Mesodermal cell (in vitro differentiated cells): ENCODE data around the gene RBMS3.
"Not testable (repeated sequence)": the region's sequence is repeated elsewhere in the genome, so short reads cannot be mapped to it uniquely, and the experiment has no call there.

ENCODE experiments used
- H3K27ac ChIP-seq: 2 replicates; pipeline ENCODE4 v1.7.0; 2013; ENCODE audit warnings: mild to moderate bottlenecking, low read depth, low read length, moderate library complexity; ENCODE audit not compliant: severe bottlenecking
- H3K36me3 ChIP-seq: 2 replicates; pipeline ENCODE4 v1.7.1; 2013; ENCODE audit warnings: mild to moderate bottlenecking, low read length, moderate library complexity; ENCODE audit not compliant: control insufficient read depth, insufficient read depth
- H3K4me1 ChIP-seq: one replicate; pipeline ENCODE4 v1.7.1; 2013; ENCODE audit warnings: mild to moderate bottlenecking, low read length; ENCODE audit not compliant: insufficient read depth, control insufficient read depth, poor library complexity, severe bottlenecking
- H3K4me3 ChIP-seq: 2 replicates; pipeline ENCODE4 v1.7.0; 2013; ENCODE audit warnings: low read length, control low read depth, mild to moderate bottlenecking; ENCODE audit not compliant: insufficient read depth, poor library complexity, severe bottlenecking; ENCODE audit errors: extremely low read depth
- H3K9me3 ChIP-seq: 2 replicates; pipeline ENCODE4 v1.7.1; 2013; ENCODE audit warnings: mild to moderate bottlenecking, low read length, moderate library complexity; ENCODE audit not compliant: control insufficient read depth
- WGBS, 2 experiments: methylation state at CpG; one replicate each; pipeline ENCODE4 v1.1.5; 2013; ENCODE audit warnings: missing lambda C conversion rate in 2 of 2; ENCODE audit not compliant: insufficient coverage in 2 of 2; 5-methylcytosine and 5-hydroxymethylcytosine counted together

The RBMS3 gene

DNA sequence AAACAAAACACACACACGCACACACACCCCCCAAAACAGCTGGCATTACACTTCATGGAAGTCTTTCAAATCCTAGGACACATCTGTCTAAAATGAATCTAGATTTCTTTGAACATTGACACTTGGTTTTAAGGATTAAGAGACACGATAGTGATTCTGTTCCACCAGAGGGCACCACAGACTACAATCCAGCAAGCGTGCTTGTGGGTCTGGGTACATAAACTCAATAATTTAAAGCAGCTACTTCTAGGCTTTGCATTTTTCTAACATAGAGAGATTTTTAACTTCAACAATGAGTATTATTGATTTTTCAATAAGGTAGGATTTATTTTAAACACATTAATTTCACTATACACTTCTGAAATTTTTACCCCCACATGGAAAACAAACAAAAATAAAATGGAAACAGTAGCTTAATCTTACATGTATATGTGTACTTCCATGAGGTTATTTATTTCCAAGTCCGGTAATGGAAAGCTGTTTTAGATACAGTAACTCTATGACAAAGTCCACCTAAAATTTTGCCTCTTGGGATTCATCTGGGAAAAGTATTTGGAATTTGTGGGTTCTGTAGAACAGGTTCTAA lies 761.5 kb downstream of the RBMS3 start:
- Histone ChIP-seq H3K27ac (no peak overlapping the region), H3K4me3 (no peak overlapping the region), H3K4me1 (peaks cover 9% of the 10 kb centered on the region), H3K9me3 (peaks cover 5% of the 10 kb centered on the region), H3K36me3 (no peaks in the 10 kb centered on the region)
- WGBS, 2 experiments = no CpG with 5 or more reads among the region's 4 CpGs

DNA sequence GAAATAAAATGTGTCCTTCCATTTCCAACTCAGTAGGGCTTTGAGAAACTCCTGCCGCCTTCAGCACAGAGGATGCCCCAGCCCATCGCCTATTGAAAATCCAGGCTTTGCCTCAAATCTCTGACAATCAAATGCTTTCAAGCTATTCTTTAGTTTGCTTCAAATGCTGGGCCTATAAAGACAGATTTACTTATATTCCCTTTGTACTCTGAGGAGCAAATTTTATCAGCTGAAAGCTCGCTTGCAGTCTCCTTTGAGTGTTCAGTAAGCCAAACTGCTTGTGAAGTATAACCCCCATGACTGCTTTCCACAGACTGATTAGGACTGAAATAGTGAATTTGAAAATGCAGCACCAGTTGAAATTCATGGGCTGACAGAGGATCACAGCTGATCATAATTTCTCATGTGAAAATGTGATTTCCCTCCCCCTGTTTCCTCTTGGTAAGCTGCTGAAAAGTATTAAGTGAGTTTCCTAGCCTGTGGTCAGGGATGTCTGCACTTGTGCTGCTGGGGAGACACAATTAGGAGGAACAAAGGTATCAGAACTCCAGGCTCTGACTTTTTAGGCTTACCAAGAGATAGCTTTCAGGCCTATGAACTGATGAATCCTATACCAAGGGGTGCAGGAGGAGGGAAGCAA lies 762.2 kb downstream of the RBMS3 start:
- Histone ChIP-seq H3K9me3 (peaks cover 5% of the 10 kb centered on the region), H3K4me1 (peaks cover 9% of the 10 kb centered on the region), H3K4me3 (no peak overlapping the region), H3K27ac (no peak overlapping the region), H3K36me3 (no peaks in the 10 kb centered on the region)
- WGBS, 2 experiments = 86 to 100% methylated on average over 2 of the region's 3 CpGs

DNA sequence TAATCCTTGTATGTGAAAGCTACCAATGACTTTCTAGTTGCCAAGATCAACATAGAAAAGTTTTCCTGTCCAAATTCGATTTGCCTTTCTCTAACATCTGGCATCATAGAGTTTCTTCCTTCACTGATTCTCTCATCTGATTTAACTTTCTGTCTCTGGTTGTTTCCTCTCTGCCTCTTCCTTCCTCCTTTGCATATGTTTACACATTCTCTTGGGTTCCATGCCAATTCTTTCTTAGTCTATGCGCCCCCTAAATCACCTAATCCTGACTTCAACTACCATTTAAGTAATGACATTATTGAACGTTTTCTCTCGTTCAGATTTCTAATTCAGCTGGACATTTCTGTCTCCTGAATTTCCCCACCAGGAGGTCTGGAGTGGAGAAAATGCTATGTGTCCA lies 763.6 kb downstream of the RBMS3 start:
- Histone ChIP-seq H3K4me1 (peaks cover 9% of the 10 kb centered on the region), H3K9me3 (peaks cover 2% of the 10 kb centered on the region), H3K36me3 (no peaks in the 10 kb centered on the region), H3K4me3 (no peak overlapping the region), H3K27ac (no peak overlapping the region)
- WGBS, 2 experiments = 68 to 74% methylated on average over 2 to 4 of the region's 4 CpGs

DNA sequence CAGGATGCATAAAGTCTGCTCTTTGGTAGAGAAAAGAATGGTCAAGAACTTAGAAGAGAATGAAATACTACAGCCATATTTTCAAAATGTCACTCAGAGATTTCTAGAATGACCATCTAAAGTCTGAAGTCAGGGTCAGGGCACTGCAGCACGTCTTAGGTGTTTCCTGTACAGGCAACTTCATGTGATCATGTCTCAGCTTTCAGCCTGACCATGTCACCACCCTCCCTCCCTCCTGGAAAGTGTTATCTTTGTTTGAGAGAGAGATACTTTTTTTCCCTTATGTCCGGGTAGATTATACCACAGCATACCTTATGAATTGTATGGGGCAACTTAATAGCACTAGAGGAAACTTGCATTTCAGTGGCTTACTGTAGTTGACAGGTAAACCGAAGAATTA lies 767.6 kb downstream of the RBMS3 start:
- Histone ChIP-seq H3K9me3 (no peaks in the 10 kb centered on the region), H3K27ac (no peak overlapping the region), H3K4me1 (peaks cover under 1% of the 10 kb centered on the region), H3K4me3 (no peak overlapping the region), H3K36me3 (no peaks in the 10 kb centered on the region)
- 90% methylated on average over 2 of the region's 3 CpGs; no CpG with 5 or more reads in 1 of the 2 experiments for WGBS, 2 experiments

DNA sequence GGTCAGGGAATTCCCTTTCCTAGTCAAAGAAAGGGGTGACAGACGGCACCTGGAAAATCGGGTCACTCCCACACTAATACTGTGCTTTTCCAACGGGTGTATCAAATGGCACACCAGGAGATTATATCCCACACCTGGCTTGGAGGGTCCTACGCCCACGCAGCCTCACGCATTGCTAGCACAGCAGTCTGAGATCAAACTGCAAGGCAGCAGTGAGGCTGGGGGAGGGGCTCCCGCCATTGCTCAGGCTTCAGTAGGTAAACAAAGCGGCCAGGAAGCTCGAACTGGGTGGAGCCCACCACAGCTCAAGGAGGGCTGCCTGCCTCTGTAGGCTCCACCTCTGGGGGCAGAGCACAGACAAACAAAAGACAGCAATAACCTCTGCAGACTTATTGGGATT lies 769.2 kb downstream of the RBMS3 start:
- H3K9me3 ChIP-seq, H3K36me3 ChIP-seq, H3K4me3 ChIP-seq, H3K27ac ChIP-seq, H3K4me1 ChIP-seq: not testable (repeated sequence)
- WGBS, 2 experiments = 92 to 100% methylated on average over 5 to 6 of the region's 9 CpGs

GRCh38 chr3:30059240-30059639 lies 778.4 kb downstream of the RBMS3 start:
- no peaks in the 10 kb centered on the region for H3K4me1 ChIP-seq
- H3K4me3 ChIP-seq = no peak overlapping the region
- H3K27ac ChIP-seq = no peak overlapping the region
- no peaks in the 10 kb centered on the region for H3K9me3 ChIP-seq
- H3K36me3 ChIP-seq = no peaks in the 10 kb centered on the region
